Epithelial cell of proximal tubule (primary cell): ENCODE measurements around the gene OR8B4. TPM values are rescaled to one million over a fixed set of nuclear protein-coding genes. Genes with fewer than 3 reads are reported as not detected.
"Not testable (repeated sequence)": the region's sequence is repeated elsewhere in the genome, so short reads cannot be mapped to it uniquely, and the experiment has no call there.

Experiments
- DNase-seq: peaks from one replicate; pipeline ENCODE4 v3.0.0-alpha.2; 2011; ENCODE audit warnings: low read depth
- H3K4me3 ChIP-seq: 2 replicates; pipeline ENCODE4 v1.5.1; 2011; ENCODE audit warnings: low read depth, mild to moderate bottlenecking, low read length
- CTCF ChIP-seq: conservative IDR thresholded peaks from 2 replicates; pipeline ENCODE4 v1.5.1; 2012; ENCODE audit warnings: low read depth, mild to moderate bottlenecking, low read length
- total RNA-seq: library from RNA; depleted of rRNA; stranded (reverse); fragments of >200 nt; gene quantifications from 2 replicates; pipeline ENCODE4 v1.2.3, GENCODE V29; 2015

The OR8B4 gene
- total RNA-seq, 1 donor from 2014 or later: not detected

GRCh38 chr11:124384399-124384798, 40.3 kb downstream of the OR8B4 start, which contains the start of gene OR8B2:
OR8B2 (minus strand) TSS chr11:124384499; CDS start chr11:124383343, 1,156 bp downstream.
- no peak within 1 kb of the TSS for H3K4me3 ChIP-seq
- no peak for TF ChIP-seq CTCF
- DNase-seq: no peak

GRCh38 chr11:124382857-124383256, 41.8 kb downstream of the OR8B4 start:
- DNase-seq, H3K4me3 ChIP-seq: not testable (repeated sequence)

DNA sequence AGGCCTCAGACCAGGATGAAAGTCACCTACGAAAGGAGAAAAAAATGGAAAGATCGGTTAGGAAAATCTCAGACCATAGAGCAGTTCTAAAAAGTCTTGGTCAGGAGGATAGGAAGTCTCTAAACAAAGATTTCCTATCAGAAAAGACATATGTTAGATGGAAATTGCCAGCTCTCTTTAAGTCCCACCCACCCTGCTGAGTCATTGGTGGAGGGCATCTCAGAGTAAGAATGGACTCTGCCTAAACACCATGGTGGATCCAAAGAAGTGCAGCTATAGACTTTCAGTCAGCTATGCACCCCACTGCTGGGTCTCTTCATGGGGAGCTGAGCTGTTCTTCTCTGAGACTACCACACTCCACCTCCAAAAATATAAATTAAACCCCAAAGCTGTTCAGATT, 44.1 kb downstream of the OR8B4 start:
- H3K4me3 ChIP-seq: no peak overlapping the region
- no peak for TF ChIP-seq CTCF
- no peak for DNase-seq

GRCh38 chr11:124376280-124376679, 48.4 kb downstream of the OR8B4 start:
- no peak overlapping the region for H3K4me3 ChIP-seq
- no peak for TF ChIP-seq CTCF
- DNase-seq: no peak

Other genes with a start within 250 kb of the OR8B4 start
- gene OR10D3, start 241.5 kb downstream of the OR8B4 start, total RNA-seq: not detected in 2 replicates
- not detected in 2 replicates for gene OR8G1, start 183.8 kb downstream of the OR8B4 start, total RNA-seq
- not detected in 2 replicates for gene OR8G5, start 168.5 kb downstream of the OR8B4 start, total RNA-seq
- not detected in 2 replicates for gene OR8D1, start 110.9 kb downstream of the OR8B4 start, total RNA-seq
- gene OR8D2, start 104.7 kb downstream of the OR8B4 start, total RNA-seq: not detected in 2 replicates
- gene OR8B2, start 40.4 kb downstream of the OR8B4 start, total RNA-seq: not detected in 2 replicates
- gene OR8B3, start 25.8 kb downstream of the OR8B4 start, total RNA-seq: not detected in 2 replicates
- not detected in 2 replicates for gene OR8B8, start 20.8 kb upstream of the OR8B4 start, total RNA-seq
- not detected in 2 replicates for gene OR8B12, start 118.8 kb upstream of the OR8B4 start, total RNA-seq
- gene OR8A1, start 145.1 kb upstream of the OR8B4 start, total RNA-seq: not detected in 2 replicates
- gene PANX3, start 186.6 kb upstream of the OR8B4 start, total RNA-seq: not detected in 2 replicates
- 12.6 and 25.3 TPM in 2 replicates for gene TBRG1, start 198.0 kb upstream of the OR8B4 start, total RNA-seq
- 3.5 and 8.2 TPM in 2 replicates for gene SIAE, start 248.9 kb upstream of the OR8B4 start, total RNA-seq
- gene SPA17, start 249.0 kb upstream of the OR8B4 start, total RNA-seq: 21.2 and 28.1 TPM in 2 replicates